T follicular helper cell (primary cell): ENCODE data around the gene PSAT1.

ENCODE experiments used
- DNase-seq: peaks from one replicate; pipeline ENCODE4 v3.0.0-alpha.2; 2020; ENCODE audit warnings: low read depth

The PSAT1 gene

GRCh38 chr9:78316166-78316892 is 19.4 kb downstream of the PSAT1 start:
- DNase-seq, result no peak

GRCh38 chr9:78319197-78320029 is 22.5 kb downstream of the PSAT1 start:
- DNase-seq, result no peak

- DNase-seq, result no peak
These were observed 23.2 kb downstream of the PSAT1 start for GRCh38 chr9:78320030-78320693.

GRCh38 chr9:78320875-78321496 is 24.1 kb downstream of the PSAT1 start:
- DNase-seq, result no peak

- no peak for DNase-seq
These were observed 24.6 kb downstream of the PSAT1 start for GRCh38 chr9:78321505-78321904.

GRCh38 chr9:78324068-78324650 is 27.2 kb downstream of the PSAT1 start:
- DNase-seq, result no peak

GRCh38 chr9:78324682-78325081 is 27.8 kb downstream of the PSAT1 start:
- DNase-seq, result no peak

- DNase-seq, result no peak
These were observed 28.4 kb downstream of the PSAT1 start for GRCh38 chr9:78325343-78325742.

GRCh38 chr9:78325846-78326360 is 29.0 kb downstream of the PSAT1 start:
- DNase-seq, result no peak

- DNase-seq, result no peak
These were observed 29.6 kb downstream of the PSAT1 start for GRCh38 chr9:78326564-78326963.

GRCh38 chr9:78332381-78332780 is 35.5 kb downstream of the PSAT1 start:
- DNase-seq, result no peak

GRCh38 chr9:78348848-78349247 is 51.9 kb downstream of the PSAT1 start:
- DNase-seq, result no peak

- DNase-seq, result no peak
These were observed 54.9 kb downstream of the PSAT1 start for GRCh38 chr9:78351816-78352215.

- DNase-seq, result no peak
These were observed 57.5 kb downstream of the PSAT1 start for GRCh38 chr9:78354324-78354973.

GRCh38 chr9:78354989-78355388 is 58.1 kb downstream of the PSAT1 start:
- no peak for DNase-seq

- DNase-seq, result no peak
These were observed 59.7 kb downstream of the PSAT1 start for GRCh38 chr9:78356634-78357033.

GRCh38 chr9:78357165-78357873 is 60.4 kb downstream of the PSAT1 start:
- DNase-seq, result no peak

- DNase-seq, result no peak
These were observed 61.6 kb downstream of the PSAT1 start for GRCh38 chr9:78358329-78359051.

GRCh38 chr9:78363221-78363620 is 66.3 kb downstream of the PSAT1 start:
- no peak for DNase-seq
